WTC11 (cell line): Measurements from ENCODE around the gene CCDC180. TPM values are rescaled to one million over a fixed set of nuclear protein-coding genes. Genes with fewer than 3 reads are reported as not detected.
"Not testable (repeated sequence)": the region's sequence is repeated elsewhere in the genome, so short reads cannot be mapped to it uniquely, and the experiment has no call there.

Experiments used
- ATAC-seq: fragments of 200-7000 bp; cut with Tn5 transposase; 2 replicates; pipeline ENCODE4 v1.10.0; 2021; ENCODE audit warnings: mild to moderate bottlenecking, moderate library complexity
- CTCF ChIA-PET: fragments of 300-600 bp; sonication (Branson Sonifier 250); formaldehyde crosslinking; loops from one replicate; lab custom pipeline; 2021; ENCODE audit warnings: antibody characterized with exemption; lab: Charles Lee
- POLR2A ChIA-PET: fragments of 350-600 bp; sonication (Branson Sonifier 250); formaldehyde crosslinking; loops from one replicate; lab custom pipeline; 2021; ENCODE audit warnings: antibody characterized with exemption; lab: Charles Lee
- DNase-seq: peaks from one replicate; pipeline ENCODE4 v3.0.0; 2021; ENCODE audit warnings: low spot score
- H3K27ac Mint-ChIP-seq: 2 replicates; pipeline ENCODE4 v1.8.0; 2021; ENCODE audit warnings: mixed read lengths
- H3K27me3 Mint-ChIP-seq: 2 replicates; pipeline ENCODE4 v1.8.0; 2021; ENCODE audit warnings: low read depth, mild to moderate bottlenecking, moderate library complexity, mixed read lengths
- H3K36me3 Mint-ChIP-seq: 2 replicates; pipeline ENCODE4 v1.8.0; 2021; ENCODE audit warnings: mixed read lengths
- H3K4me1 Mint-ChIP-seq: 2 replicates; pipeline ENCODE4 v1.8.0; 2022; ENCODE audit warnings: mixed read lengths
- H3K4me3 Mint-ChIP-seq: 2 replicates; pipeline ENCODE4 v1.8.0; 2021; ENCODE audit warnings: mild to moderate bottlenecking, moderate library complexity, mixed read lengths
- H3K9me3 Mint-ChIP-seq: 2 replicates; pipeline ENCODE4 v1.8.0; 2021; ENCODE audit warnings: mixed read lengths
- ATF1 ChIP-seq: sonication (generic); formaldehyde crosslinking; IDR thresholded peaks from 2 replicates; pipeline ENCODE4 v1.8.1; 2023; ENCODE audit warnings: mild to moderate bottlenecking, moderate library complexity, missing genetic modification reagents
- CREB1 ChIP-seq: sonication (generic); formaldehyde crosslinking; IDR thresholded peaks from 2 replicates; pipeline ENCODE4 v1.8.0; 2023; ENCODE audit warnings: mild to moderate bottlenecking, missing genetic modification reagents
- CREM ChIP-seq: sonication (generic); formaldehyde crosslinking; IDR thresholded peaks from 2 replicates; pipeline ENCODE4 v1.8.1; 2022; ENCODE audit warnings: mild to moderate bottlenecking, missing genetic modification reagents, moderate library complexity
- ELF4 ChIP-seq: sonication (generic); formaldehyde crosslinking; IDR thresholded peaks from 2 replicates; pipeline ENCODE4 v1.8.1; 2022; ENCODE audit warnings: low read depth, mild to moderate bottlenecking, moderate library complexity, missing genetic modification reagents
- GTF2I ChIP-seq: fragments of 250-450 bp; sonication (Bioruptor Pico); conservative IDR thresholded peaks from 2 replicates; pipeline ENCODE4 v1.4.0; 2021; ENCODE audit warnings: mild to moderate bottlenecking
- HMGA2 ChIP-seq: fragments of 250-450 bp; sonication (Bioruptor Pico); IDR thresholded peaks from 2 replicates; pipeline ENCODE4 v1.4.0; 2021; ENCODE audit warnings: mild to moderate bottlenecking, moderate library complexity
- IRF2 ChIP-seq: sonication (generic); formaldehyde crosslinking; IDR thresholded peaks from 2 replicates; pipeline ENCODE4 v1.8.0; 2022; ENCODE audit warnings: low read depth, missing genetic modification reagents, borderline replicate concordance
- KAT7 ChIP-seq: sonication (generic); formaldehyde crosslinking; IDR thresholded peaks from 2 replicates; pipeline ENCODE4 v1.8.1; 2023; ENCODE audit warnings: missing genetic modification reagents, mild to moderate bottlenecking, borderline replicate concordance
- NFE2L1 ChIP-seq: sonication (generic); formaldehyde crosslinking; IDR thresholded peaks from 2 replicates; pipeline ENCODE4 v1.8.1; 2023; ENCODE audit warnings: missing genetic modification reagents
- NR3C1 ChIP-seq: sonication (generic); formaldehyde crosslinking; conservative IDR thresholded peaks from 2 replicates; pipeline ENCODE4 v1.8.1; 2023; ENCODE audit warnings: low read depth, mild to moderate bottlenecking, missing genetic modification reagents
- RELA ChIP-seq: sonication (generic); formaldehyde crosslinking; IDR thresholded peaks from 2 replicates; pipeline ENCODE4 v1.8.1; 2022; ENCODE audit warnings: missing genetic modification reagents, mild to moderate bottlenecking, borderline replicate concordance
- RORB ChIP-seq: fragments of 250-450 bp; sonication (Bioruptor Pico); IDR thresholded peaks from 2 replicates; pipeline ENCODE4 v1.9.0; 2021; ENCODE audit warnings: mild to moderate bottlenecking
- SP1 ChIP-seq: sonication (generic); formaldehyde crosslinking; conservative IDR thresholded peaks from 2 replicates; pipeline ENCODE4 v1.8.1; 2022; ENCODE audit warnings: missing genetic modification reagents
- TCF7 ChIP-seq: sonication (generic); formaldehyde crosslinking; IDR thresholded peaks from 2 replicates; pipeline ENCODE4 v1.8.0; 2022; ENCODE audit warnings: mild to moderate bottlenecking, low read depth, missing genetic modification reagents, moderate library complexity
- ZBTB21 ChIP-seq: sonication (generic); formaldehyde crosslinking; IDR thresholded peaks from 2 replicates; pipeline ENCODE4 v1.8.1; 2023; ENCODE audit warnings: mild to moderate bottlenecking, missing genetic modification reagents, borderline replicate concordance
- ZNF263 ChIP-seq: sonication (generic); formaldehyde crosslinking; IDR thresholded peaks from 2 replicates; pipeline ENCODE4 v1.8.1; 2022; ENCODE audit warnings: low read depth, mild to moderate bottlenecking, moderate library complexity, missing genetic modification reagents
- ZNF396 ChIP-seq: fragments of 250-450 bp; sonication (Bioruptor Pico); IDR thresholded peaks from 2 replicates; pipeline ENCODE4 v1.8.0; 2021; ENCODE audit warnings: mild to moderate bottlenecking, moderate library complexity, borderline replicate concordance
- ZNF423 ChIP-seq: fragments of 250-450 bp; sonication (Bioruptor Pico); IDR thresholded peaks from 2 replicates; pipeline ENCODE4 v2.1.2; 2022; ENCODE audit warnings: mild to moderate bottlenecking, moderate library complexity
- total RNA-seq: library from RNA; stranded (reverse); gene quantifications from 3 replicates; pipeline ENCODE4 v1.2.3, GENCODE V29; 2021
- TF ChIP-seq, protein P1 (sequence below): sonication (generic); formaldehyde crosslinking; IDR thresholded peaks from 2 replicates; pipeline ENCODE4 v1.8.1; 2023; ENCODE audit warnings: mild to moderate bottlenecking, missing genetic modification reagents, borderline replicate concordance
- TF ChIP-seq, protein P2 (sequence below): fragments of 200-600 bp; IDR thresholded peaks from 2 replicates; pipeline ENCODE4 v1.8.0; 2022; ENCODE audit warnings: antibody characterized with exemption
- TF ChIP-seq, protein P3 (sequence below): sonication (generic); formaldehyde crosslinking; IDR thresholded peaks from 2 replicates; pipeline ENCODE4 v1.8.1; 2023; ENCODE audit warnings: mild to moderate bottlenecking, missing genetic modification reagents, moderate library complexity
- TF ChIP-seq, protein P4 (sequence below): sonication (generic); formaldehyde crosslinking; IDR thresholded peaks from 2 replicates; pipeline ENCODE4 v1.8.1; 2023; ENCODE audit warnings: mild to moderate bottlenecking, missing genetic modification reagents
- TF ChIP-seq, protein P5 (sequence below): fragments of 250-450 bp; sonication (Bioruptor Pico); IDR thresholded peaks from 2 replicates; pipeline ENCODE4 v1.9.0; 2021; ENCODE audit warnings: moderate library complexity, mild to moderate bottlenecking, inconsistent platforms, borderline replicate concordance

CCDC180 gene
- total RNA-seq, 1 experiment from 2014 or later, result 6.5 TPM

DNA sequence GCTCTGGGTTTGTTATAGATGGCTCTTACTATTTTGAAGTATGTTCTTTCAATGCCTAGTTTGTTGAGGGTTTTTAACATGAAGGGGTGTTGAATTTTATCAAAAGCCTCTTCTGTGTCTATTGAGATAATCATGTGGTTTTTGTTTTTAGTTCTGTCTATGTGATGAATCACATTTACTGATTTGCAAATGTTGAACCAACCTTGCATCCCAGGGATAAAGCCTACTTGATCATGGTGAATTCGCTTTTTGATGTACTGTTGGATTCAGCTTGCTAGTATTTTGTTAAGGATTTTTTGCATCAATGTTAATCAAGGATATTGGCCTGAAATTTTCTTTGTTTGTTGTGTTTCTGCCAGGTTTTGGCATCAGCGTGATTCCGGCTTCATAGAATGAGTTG, 25.5 kb downstream of the CCDC180 start (continued):
- TF ChIP-seq GTF2I, result no peak
- no peak for TF ChIP-seq NR3C1 (CRISPR knock-in tag)
- TF ChIP-seq ZNF423 (CRISPR knock-in tag), result no peak
- TF ChIP-seq, protein P1, sequence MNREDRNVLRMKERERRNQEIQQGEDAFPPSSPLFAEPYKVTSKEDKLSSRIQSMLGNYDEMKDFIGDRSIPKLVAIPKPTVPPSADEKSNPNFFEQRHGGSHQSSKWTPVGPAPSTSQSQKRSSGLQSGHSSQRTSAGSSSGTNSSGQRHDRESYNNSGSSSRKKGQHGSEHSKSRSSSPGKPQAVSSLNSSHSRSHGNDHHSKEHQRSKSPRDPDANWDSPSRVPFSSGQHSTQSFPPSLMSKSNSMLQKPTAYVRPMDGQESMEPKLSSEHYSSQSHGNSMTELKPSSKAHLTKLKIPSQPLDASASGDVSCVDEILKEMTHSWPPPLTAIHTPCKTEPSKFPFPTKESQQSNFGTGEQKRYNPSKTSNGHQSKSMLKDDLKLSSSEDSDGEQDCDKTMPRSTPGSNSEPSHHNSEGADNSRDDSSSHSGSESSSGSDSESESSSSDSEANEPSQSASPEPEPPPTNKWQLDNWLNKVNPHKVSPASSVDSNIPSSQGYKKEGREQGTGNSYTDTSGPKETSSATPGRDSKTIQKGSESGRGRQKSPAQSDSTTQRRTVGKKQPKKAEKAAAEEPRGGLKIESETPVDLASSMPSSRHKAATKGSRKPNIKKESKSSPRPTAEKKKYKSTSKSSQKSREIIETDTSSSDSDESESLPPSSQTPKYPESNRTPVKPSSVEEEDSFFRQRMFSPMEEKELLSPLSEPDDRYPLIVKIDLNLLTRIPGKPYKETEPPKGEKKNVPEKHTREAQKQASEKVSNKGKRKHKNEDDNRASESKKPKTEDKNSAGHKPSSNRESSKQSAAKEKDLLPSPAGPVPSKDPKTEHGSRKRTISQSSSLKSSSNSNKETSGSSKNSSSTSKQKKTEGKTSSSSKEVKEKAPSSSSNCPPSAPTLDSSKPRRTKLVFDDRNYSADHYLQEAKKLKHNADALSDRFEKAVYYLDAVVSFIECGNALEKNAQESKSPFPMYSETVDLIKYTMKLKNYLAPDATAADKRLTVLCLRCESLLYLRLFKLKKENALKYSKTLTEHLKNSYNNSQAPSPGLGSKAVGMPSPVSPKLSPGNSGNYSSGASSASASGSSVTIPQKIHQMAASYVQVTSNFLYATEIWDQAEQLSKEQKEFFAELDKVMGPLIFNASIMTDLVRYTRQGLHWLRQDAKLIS (CRISPR knock-in tag), result no peak

DNA sequence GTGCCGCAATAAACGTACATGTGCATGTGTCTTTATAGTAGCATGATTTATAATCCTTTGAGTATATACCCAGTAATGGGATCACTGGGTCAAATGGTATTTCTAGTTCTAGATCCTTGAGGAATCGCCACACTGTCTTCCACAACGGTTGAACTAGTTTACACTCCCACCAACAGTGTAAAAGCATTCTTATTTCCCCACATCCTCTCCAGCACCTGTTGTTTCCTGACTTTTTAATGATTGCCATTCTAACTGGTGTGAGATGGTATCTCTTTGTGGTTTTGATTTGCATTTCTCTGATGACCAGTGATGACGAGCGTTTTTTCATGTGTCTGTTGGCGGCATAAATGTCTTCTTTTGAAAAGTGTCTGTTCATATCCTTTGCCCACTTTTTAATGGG, 28.2 kb downstream of the CCDC180 start:
- H3K4me3 Mint-ChIP-seq, POLR2A ChIA-PET, ATAC-seq, H3K27ac Mint-ChIP-seq, CTCF ChIA-PET, DNase-seq, H3K27me3 Mint-ChIP-seq: not testable (repeated sequence)
- Mint-ChIP-seq H3K36me3 (peaks cover 17% of the 10 kb centered on the region), H3K4me1 (peaks cover 11% of the 10 kb centered on the region), H3K9me3 (peaks cover 22% of the 10 kb centered on the region)

DNA sequence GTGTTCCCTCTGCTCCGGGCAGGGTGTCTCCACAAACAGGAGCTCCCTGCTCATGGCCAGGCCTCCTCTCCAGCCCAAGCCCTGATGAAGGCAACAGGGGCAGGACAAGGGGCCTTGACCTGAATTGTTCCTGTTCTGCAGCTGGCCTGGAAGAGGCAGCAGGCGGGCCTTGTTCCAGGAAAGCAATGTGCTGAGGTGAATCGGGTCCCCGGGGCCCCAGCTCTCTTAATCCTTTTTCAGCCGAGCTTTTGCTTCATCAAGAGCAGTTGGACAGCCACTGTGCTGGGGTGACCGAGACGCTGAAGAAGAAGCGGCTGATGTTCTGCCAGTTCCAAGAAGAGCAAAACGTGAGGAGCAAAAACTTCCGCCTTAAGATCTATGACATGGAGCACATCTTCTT, 41.4 kb downstream of the CCDC180 start:
- ChIA-PET CTCF (interaction anchor here (1.0 kb wide), 1 partner anchor 249 kb away, joined by 3 read pairs; no protein-coding TSS in a partner anchor), POLR2A (no interaction called here)
- DNase-seq (no peak), ATAC-seq (no peak)
- H3K4me1 Mint-ChIP-seq, result no peaks in the 10 kb centered on the region
- H3K4me3 Mint-ChIP-seq, result no peak overlapping the region
- TF ChIP-seq, protein P2, sequence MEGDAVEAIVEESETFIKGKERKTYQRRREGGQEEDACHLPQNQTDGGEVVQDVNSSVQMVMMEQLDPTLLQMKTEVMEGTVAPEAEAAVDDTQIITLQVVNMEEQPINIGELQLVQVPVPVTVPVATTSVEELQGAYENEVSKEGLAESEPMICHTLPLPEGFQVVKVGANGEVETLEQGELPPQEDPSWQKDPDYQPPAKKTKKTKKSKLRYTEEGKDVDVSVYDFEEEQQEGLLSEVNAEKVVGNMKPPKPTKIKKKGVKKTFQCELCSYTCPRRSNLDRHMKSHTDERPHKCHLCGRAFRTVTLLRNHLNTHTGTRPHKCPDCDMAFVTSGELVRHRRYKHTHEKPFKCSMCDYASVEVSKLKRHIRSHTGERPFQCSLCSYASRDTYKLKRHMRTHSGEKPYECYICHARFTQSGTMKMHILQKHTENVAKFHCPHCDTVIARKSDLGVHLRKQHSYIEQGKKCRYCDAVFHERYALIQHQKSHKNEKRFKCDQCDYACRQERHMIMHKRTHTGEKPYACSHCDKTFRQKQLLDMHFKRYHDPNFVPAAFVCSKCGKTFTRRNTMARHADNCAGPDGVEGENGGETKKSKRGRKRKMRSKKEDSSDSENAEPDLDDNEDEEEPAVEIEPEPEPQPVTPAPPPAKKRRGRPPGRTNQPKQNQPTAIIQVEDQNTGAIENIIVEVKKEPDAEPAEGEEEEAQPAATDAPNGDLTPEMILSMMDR, result no peak
- TF ChIP-seq GTF2I (no peak), ATF1 (CRISPR knock-in tag) (no peak), NFE2L1 (CRISPR knock-in tag) (no peak), TCF7 (no peak), SP1 (CRISPR knock-in tag) (no peak), CREM (no peak), CREB1 (CRISPR knock-in tag) (no peak), RELA (CRISPR knock-in tag) (no peak), HMGA2 (CRISPR knock-in tag) (no peak), ZNF396 (no peak)
- TF ChIP-seq, protein P3, sequence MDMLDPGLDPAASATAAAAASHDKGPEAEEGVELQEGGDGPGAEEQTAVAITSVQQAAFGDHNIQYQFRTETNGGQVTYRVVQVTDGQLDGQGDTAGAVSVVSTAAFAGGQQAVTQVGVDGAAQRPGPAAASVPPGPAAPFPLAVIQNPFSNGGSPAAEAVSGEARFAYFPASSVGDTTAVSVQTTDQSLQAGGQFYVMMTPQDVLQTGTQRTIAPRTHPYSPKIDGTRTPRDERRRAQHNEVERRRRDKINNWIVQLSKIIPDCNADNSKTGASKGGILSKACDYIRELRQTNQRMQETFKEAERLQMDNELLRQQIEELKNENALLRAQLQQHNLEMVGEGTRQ (CRISPR knock-in tag), result no peak
- H3K27me3 Mint-ChIP-seq, result no peaks in the 10 kb centered on the region; the same call in 1 of the 2 replicates
- no peak overlapping the region for H3K27ac Mint-ChIP-seq
- 0 out of 2 replicates have a peak, but pooled peaks cover 3% of the 10 kb centered on the region for H3K9me3 Mint-ChIP-seq
- H3K36me3 Mint-ChIP-seq, result peaks cover 8% of the 10 kb centered on the region

DNA sequence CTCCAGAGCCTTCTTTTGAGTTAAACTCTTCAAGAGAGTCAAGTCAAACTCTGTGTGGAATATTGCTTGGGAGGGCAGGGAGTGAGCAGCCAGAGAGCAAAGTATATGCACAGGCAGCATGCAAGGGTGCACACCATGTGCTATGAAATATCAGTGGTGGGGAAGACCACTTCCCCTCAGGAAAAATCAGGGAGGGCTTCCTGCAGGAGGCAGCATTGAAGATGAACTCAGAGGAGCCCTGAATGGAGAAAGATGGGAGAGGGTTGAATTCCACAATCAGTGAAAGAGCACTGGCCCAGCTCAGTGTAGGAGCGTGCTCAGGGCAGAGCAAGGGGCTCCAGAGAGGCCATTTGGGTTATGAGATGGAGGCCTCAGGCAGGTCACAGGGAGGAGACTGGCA, 41.9 kb downstream of the CCDC180 start:
- H3K36me3 Mint-ChIP-seq, result peaks cover 3% of the 10 kb centered on the region; the same call in 1 of the 2 replicates
- no peaks in the 10 kb centered on the region for H3K4me1 Mint-ChIP-seq
- H3K27ac Mint-ChIP-seq, result no peak overlapping the region
- H3K27me3 Mint-ChIP-seq, result no peaks in the 10 kb centered on the region; the same call in 1 of the 2 replicates
- 0 out of 2 replicates have a peak, but pooled peaks cover 3% of the 10 kb centered on the region for H3K9me3 Mint-ChIP-seq
- no peak overlapping the region for H3K4me3 Mint-ChIP-seq
- DNase-seq (no peak), ATAC-seq (no peak)
- POLR2A ChIA-PET, result no interaction called here
- CTCF ChIA-PET, result interaction anchor here (1.0 kb wide), 1 partner anchor 249 kb away, joined by 3 read pairs; no protein-coding TSS in a partner anchor
- TF ChIP-seq ELF4 (CRISPR knock-in tag) (no peak), KAT7 (CRISPR knock-in tag) (no peak), ZBTB21 (CRISPR knock-in tag) (no peak), ATF1 (CRISPR knock-in tag) (no peak), RORB (no peak), IRF2 (CRISPR knock-in tag) (no peak), ZNF263 (no peak)
- TF ChIP-seq, protein P4, sequence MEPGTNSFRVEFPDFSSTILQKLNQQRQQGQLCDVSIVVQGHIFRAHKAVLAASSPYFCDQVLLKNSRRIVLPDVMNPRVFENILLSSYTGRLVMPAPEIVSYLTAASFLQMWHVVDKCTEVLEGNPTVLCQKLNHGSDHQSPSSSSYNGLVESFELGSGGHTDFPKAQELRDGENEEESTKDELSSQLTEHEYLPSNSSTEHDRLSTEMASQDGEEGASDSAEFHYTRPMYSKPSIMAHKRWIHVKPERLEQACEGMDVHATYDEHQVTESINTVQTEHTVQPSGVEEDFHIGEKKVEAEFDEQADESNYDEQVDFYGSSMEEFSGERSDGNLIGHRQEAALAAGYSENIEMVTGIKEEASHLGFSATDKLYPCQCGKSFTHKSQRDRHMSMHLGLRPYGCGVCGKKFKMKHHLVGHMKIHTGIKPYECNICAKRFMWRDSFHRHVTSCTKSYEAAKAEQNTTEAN, result no peak
- TF ChIP-seq, protein P3 (CRISPR knock-in tag), result no peak
- TF ChIP-seq, protein P5, sequence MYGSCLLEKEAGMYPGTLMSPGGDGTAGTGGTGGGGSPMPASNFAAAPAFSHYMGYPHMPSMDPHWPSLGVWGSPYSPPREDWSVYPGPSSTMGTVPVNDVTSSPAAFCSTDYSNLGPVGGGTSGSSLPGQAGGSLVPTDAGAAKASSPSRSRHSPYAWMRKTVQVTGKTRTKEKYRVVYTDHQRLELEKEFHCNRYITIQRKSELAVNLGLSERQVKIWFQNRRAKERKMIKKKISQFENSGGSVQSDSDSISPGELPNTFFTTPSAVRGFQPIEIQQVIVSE (CRISPR knock-in tag), result no peak
